Subcutaneous abdominal adipose tissue (tissue), 5 donors: ENCODE data around the gene ZNF490.
A peak's percentile ranks its signal among the peaks of the same experiment; 100 is the strongest.

Experiments used
- H3K27ac ChIP-seq: one replicate; pipeline ENCODE4 v1.7.0; 2013; ENCODE audit warnings: low read depth, mild to moderate bottlenecking, inconsistent platforms, low read length, moderate library complexity
- H3K27me3 ChIP-seq, 5 donors: one replicate each; pipeline ENCODE4 v1.7.0; 2013; ENCODE audit warnings: low read length in 5 of 5, inconsistent platforms in 1 of 5; ENCODE audit not compliant: control insufficient read depth in 5 of 5, insufficient read depth in 4 of 5
- H3K36me3 ChIP-seq, 5 donors: one replicate each; pipeline ENCODE4 v1.7.0; 2013; ENCODE audit warnings: low read length in 5 of 5; ENCODE audit not compliant: control insufficient read depth in 5 of 5, insufficient read depth in 5 of 5
- H3K4me1 ChIP-seq, 5 donors: one replicate each; pipeline ENCODE4 v1.7.0; 2013; ENCODE audit warnings: low read length in 5 of 5, mild to moderate bottlenecking in 3 of 5, moderate library complexity in 1 of 5; ENCODE audit not compliant: control insufficient read depth in 5 of 5, insufficient read depth in 5 of 5
- H3K4me3 ChIP-seq, 5 donors: one replicate each; pipeline ENCODE4 v1.7.0; 2013; ENCODE audit warnings: low read length in 5 of 5, low read depth in 1 of 5
- H3K9ac ChIP-seq, 5 donors: one replicate each; pipeline ENCODE4 v1.7.0; 2013; ENCODE audit warnings: low read length in 5 of 5, mild to moderate bottlenecking in 4 of 5, moderate library complexity in 3 of 5
- H3K9me3 ChIP-seq, 5 donors: one replicate each; pipeline ENCODE4 v1.7.0; 2013; ENCODE audit warnings: low read length in 5 of 5; ENCODE audit not compliant: control insufficient read depth in 5 of 5
- donor health status: healthy.
- donor health status: healthy.
- donor health status: healthy.
- donor health status: healthy.
- donor health status: healthy.

ZNF490 gene

DNA sequence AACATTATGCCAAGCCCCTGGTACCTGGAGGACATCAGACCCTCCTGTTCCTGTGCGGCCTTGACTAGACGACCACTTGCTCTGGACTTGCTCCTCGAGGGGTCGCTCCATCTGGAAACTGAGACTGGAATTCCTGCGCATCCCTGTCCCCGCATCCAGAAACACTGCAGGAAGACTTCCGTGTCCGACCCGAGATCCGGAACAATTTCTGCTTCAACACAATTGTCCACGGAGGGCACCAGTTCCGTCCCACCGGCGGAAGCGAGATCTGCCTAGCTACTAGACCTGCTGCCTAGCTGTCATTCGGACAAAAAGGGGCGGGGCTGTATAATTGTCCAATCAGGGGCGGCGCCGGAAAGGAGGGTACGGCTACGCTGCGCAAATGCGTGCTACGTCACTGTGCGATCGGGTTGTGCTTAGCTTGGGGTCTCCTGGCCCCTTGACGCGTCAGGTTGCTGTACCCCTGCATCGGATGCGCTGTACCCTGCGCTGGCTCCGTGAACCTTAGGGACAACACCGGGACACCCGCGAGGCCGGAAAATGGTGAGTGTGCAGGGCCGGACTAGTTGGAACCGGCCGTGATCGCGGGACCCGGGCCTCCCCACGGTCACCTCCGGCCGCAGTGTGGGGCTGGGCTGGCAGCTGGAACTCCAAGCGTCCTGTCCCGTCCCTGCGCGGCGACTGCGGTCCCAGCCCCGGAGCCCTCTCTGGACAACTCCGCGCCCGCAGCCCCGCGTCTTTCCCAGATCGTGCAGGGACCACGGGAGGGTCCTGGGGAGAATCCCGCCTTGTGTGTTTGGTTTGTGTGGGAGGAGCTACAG lies at the start of gene ZNF490, which contains the start of gene ZNF791:
Gene ZNF490 (minus strand): TSS at position 274 of the 821 bp plus-strand sequence. CDS start 133 bp downstream, at position 141.
Gene ZNF791 (plus strand): TSS at position 381 of the 821 bp plus-strand sequence. CDS start 160 bp downstream, at position 541.
- Histone ChIP-seq H3K27me3 (no peaks in the 10 kb centered on the region), H3K36me3 (peaks cover 0 to 22% (median 16%) of the 10 kb centered on the region in 5 donors), H3K4me1 (peaks cover 0 to 30% (median 23%) of the 10 kb centered on the region in 5 donors), H3K4me3 (peak within 1 kb of the TSS; percentile 86 to 100 (median 98)), H3K9ac (peak within 1 kb of the TSS; percentile 87 to 99 (median 97)), H3K9me3 (no peaks in the 10 kb centered on the region), H3K27ac (peak within 1 kb of the TSS; percentile 96)

DNA sequence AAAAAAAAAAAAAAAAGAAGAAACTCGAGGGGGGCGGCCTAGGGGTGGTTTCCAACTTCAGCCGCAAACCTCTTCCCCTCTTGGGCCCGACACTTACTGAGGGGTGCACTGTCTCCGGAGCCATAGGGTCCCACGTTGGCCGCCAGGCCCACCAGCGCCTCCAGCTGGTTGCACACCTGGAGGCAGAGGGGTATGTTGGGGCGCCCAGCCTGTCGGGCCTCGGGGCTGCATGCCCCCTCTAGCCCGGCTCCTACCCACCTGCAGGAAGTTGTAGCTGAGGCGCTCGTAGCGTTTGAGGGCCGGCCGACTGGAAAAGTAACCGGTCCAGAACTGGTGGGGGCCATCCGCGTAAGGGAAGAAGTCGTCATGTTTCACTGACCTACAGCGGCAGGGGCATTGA lies 47.4 kb upstream of the ZNF490 start:
- Histone ChIP-seq H3K9me3 (no peaks in the 10 kb centered on the region), H3K36me3 (peaks cover 0 to 68% (median 50%) of the 10 kb centered on the region in 5 donors), H3K4me1 (no peaks in the 10 kb centered on the region), H3K27ac (no peak overlapping the region), H3K27me3 (no peaks in the 10 kb centered on the region), H3K4me3 (no peak overlapping the region), H3K9ac (no peak overlapping the region)

DNA sequence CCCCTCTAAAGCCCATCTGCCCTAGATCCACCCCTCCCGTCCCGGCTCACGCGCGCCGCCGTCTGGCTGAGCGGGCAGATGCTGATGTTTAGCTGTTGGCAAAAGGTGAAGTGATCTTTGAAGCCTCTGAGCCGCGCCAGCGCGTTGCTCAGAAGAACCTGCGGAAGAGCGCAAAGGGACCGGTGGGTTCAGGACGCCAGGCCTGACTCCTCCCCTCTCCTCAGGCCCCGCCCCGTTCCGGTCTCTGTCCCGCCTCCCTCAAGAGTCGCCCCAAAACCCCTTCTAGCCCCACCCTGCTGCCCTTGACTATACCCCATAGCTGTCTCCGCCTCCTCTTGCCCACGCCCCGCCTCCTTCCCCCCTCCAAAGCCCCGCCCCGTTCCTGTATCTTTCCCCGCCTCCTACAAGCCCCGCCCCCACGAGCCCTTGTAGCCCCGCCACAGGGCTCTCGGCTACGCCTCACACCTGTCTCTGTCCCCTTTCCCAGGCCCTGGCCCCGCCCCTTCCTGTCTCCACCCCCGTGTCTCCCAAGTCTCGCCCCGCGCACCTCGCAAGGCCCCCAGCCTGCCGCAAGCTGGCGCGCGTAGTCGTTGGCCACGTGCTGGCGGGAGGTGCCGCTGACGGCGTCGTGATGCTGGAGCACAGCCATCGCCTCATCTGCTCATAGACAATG lies 46.4 kb upstream of the ZNF490 start:
- peaks cover 0 to 65% (median 51%) of the 10 kb centered on the region in 5 donors for H3K36me3 ChIP-seq
- no peaks in the 10 kb centered on the region for H3K27me3 ChIP-seq
- no peaks in the 10 kb centered on the region for H3K9me3 ChIP-seq
- H3K4me1 ChIP-seq: no peaks in the 10 kb centered on the region
- H3K9ac ChIP-seq: no peak overlapping the region
- H3K27ac ChIP-seq: no peak overlapping the region
- H3K4me3 ChIP-seq: no peak overlapping the region

DNA sequence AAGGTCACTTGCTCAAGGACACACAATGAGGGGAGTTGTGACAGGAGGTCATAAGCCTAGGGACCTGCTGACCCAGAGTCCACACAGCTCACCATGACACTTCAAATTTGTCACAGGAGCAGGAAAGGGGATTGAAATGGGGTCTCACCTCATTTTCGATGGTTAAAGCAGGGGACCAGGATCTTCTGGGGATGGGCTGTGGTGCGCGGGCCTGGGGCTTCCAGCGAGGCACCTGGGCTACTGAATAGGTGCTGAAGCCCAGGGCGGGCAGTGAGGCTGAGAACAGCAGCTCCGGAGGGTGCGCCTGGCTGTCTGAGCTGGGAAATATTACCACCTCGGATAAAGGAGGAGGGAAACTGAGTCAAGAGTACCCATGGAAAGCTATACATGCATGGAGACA lies 44.9 kb upstream of the ZNF490 start:
- Histone ChIP-seq H3K27ac (no peak overlapping the region), H3K4me3 (no peak overlapping the region), H3K27me3 (no peaks in the 10 kb centered on the region), H3K4me1 (no peaks in the 10 kb centered on the region), H3K36me3 (peaks cover 0 to 65% (median 47%) of the 10 kb centered on the region in 5 donors), H3K9me3 (no peaks in the 10 kb centered on the region), H3K9ac (no peak overlapping the region)

DNA sequence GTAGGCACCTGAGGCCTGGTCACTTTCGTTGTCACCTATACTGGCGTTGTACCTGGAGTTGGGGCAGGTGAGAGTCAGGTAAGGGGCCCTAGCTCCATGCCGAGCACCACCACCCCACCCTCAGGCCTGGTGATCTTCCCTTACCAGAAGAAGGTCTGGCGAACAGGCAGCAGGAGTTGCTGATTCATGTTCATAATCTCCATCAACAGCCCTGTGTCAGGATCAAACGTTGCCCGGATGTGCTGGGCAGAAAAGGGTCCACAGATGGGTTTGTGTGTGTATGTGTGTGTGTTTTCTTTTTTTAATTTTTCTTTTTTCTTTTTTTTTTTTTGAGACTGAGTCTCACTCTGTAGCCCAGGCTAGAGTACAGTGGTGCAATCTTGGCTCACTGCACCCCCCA lies 41.6 kb upstream of the ZNF490 start:
- H3K9ac ChIP-seq: no peak overlapping the region
- no peaks in the 10 kb centered on the region for H3K27me3 ChIP-seq
- H3K36me3 ChIP-seq: peaks cover 0 to 42% (median 28%) of the 10 kb centered on the region in 5 donors
- H3K4me1 ChIP-seq: peaks cover 3 to 12% (median 11%) of the 10 kb centered on the region in 5 donors
- H3K27ac ChIP-seq: no peak overlapping the region
- H3K9me3 ChIP-seq: no peaks in the 10 kb centered on the region
- no peak overlapping the region for H3K4me3 ChIP-seq

DNA sequence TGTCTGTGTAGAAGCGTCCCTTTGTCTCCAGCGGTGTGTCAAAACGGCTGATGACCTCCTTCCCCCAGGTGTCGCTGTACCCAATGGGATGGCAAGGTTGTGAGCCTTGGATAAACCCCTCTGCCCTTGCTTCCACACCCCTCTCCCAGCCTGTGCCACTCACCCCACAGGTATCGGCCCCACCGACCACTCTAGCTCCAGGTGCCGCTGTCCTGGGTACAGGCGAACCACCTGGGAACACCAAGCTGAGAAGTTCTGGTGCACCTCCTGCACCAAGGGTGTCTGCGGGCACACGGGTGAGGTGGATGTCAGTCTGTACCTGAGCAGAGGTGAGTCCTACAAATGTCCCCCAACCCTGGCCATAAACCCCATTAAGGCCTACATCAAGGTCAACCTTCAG lies 39.3 kb upstream of the ZNF490 start:
- peaks cover 0 to 26% (median 10%) of the 10 kb centered on the region in 5 donors for H3K36me3 ChIP-seq
- no peaks in the 10 kb centered on the region for H3K9me3 ChIP-seq
- no peak overlapping the region for H3K4me3 ChIP-seq
- H3K27ac ChIP-seq: no peak overlapping the region
- no peaks in the 10 kb centered on the region for H3K27me3 ChIP-seq
- no peak overlapping the region for H3K9ac ChIP-seq
- H3K4me1 ChIP-seq: peaks cover 3 to 12% (median 11%) of the 10 kb centered on the region in 5 donors

DNA sequence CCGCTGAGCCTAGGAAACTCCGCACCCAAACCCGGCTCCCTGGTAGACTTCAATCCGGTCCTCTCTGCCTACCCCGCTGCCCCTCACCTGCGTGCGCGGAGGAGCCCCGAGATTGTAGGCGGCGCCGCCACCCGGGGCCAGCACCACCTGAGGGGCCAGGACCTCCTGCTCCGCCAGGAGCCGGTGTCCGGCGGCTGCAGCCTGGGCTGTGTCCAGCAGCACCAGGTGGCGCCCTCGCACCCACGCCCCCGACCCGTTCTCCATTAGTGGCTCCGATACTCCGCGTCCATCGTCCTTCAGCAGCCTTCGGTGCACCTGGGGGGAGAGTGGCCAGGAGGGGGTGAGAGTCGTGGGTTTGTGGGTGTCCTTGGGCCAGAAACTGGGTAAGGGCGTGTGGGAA lies 37.5 kb upstream of the ZNF490 start:
- Histone ChIP-seq H3K4me3 (peak overlapping the region in 4 of 5 donors; percentile 38 to 52 (median 46)), H3K27me3 (no peaks in the 10 kb centered on the region), H3K27ac (no peak overlapping the region), H3K36me3 (peaks cover 0 to 16% (median 8%) of the 10 kb centered on the region in 5 donors), H3K9me3 (no peaks in the 10 kb centered on the region), H3K9ac (peak overlapping the region in 3 of 5 donors; percentile 46 to 59 (median 56)), H3K4me1 (peaks cover 3 to 12% (median 11%) of the 10 kb centered on the region in 5 donors)

DNA sequence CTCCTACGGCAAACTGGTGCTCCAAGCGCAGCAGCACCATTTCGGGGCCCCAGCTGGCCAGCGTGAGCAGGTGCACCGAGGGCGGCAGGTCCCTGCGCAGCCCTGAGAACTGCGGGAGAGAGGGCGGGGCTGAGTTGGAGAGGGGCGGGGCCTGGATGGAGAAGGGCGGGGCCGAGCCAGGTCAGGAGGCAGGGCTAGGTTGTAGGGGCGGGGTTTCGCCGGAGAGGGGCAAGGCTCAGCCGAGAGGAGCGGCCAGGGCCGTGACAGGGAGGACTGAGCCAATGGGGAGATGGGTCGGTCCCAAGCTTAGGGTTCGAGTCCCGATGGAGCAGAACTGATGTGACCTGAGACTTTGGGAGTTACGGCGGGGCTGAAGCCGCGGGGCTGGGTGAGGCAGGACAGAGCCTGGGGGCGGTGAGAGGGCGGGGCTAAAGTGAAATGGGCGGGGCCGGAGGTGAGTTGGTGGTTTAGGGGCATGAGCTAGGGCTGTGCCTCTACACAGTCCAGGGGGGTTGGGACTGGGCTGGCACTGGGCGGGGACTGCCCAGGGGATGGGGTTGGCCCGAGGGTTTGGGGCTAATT lies 37.0 kb upstream of the ZNF490 start:
- no peaks in the 10 kb centered on the region for H3K9me3 ChIP-seq
- peak overlapping the region in 1 of 5 donors; percentile 59 for H3K9ac ChIP-seq
- H3K27ac ChIP-seq: no peak overlapping the region
- H3K27me3 ChIP-seq: no peaks in the 10 kb centered on the region
- peaks cover 3 to 12% (median 11%) of the 10 kb centered on the region in 5 donors for H3K4me1 ChIP-seq
- H3K36me3 ChIP-seq: peaks cover 0 to 16% (median 8%) of the 10 kb centered on the region in 5 donors
- peak overlapping the region in 4 of 5 donors; percentile 38 to 52 (median 46) for H3K4me3 ChIP-seq

DNA sequence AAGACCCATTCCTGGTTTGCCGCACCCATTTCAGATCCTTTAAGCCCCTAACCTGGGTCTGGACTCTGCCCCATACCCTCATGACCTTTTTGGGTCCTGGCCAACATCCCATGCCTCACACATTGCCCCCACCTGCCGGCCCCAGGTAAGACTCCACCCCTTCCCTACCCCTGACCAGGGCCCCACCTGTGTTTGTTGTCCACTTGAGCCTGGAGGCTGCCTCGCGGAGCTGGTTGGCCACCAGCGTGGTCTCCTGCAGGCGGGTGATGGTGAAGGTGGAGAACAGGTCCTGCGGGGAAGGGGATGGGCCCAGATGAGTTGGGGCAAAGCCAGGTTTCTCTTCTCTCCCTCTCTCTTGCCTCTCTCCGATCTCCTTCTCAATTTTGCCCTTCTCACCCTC lies 36.4 kb upstream of the ZNF490 start:
- Histone ChIP-seq H3K27me3 (no peaks in the 10 kb centered on the region), H3K4me1 (peaks cover 3 to 12% (median 11%) of the 10 kb centered on the region in 5 donors), H3K36me3 (peaks cover 0 to 14% (median 6%) of the 10 kb centered on the region in 5 donors), H3K4me3 (no peak overlapping the region), H3K27ac (no peak overlapping the region), H3K9me3 (no peaks in the 10 kb centered on the region), H3K9ac (no peak overlapping the region)
